Astrocyte of the cerebellum (primary cell): ENCODE measurements around the gene FAM50B.
A peak's percentile ranks its signal among the peaks of the same experiment; 100 is the strongest.

Experiments
- DNase-seq: peaks from one replicate; pipeline ENCODE4 v3.0.0-alpha.2; 2011; ENCODE audit warnings: low read depth
- H3K4me3 ChIP-seq: 2 replicates; pipeline ENCODE4 v1.5.1; 2011; ENCODE audit warnings: mild to moderate bottlenecking, low read depth, low read length, moderate library complexity
- CTCF ChIP-seq: IDR thresholded peaks from 2 replicates; pipeline ENCODE4 v1.5.1; 2012; ENCODE audit warnings: low read length, low read depth, moderate library complexity, mild to moderate bottlenecking; ENCODE audit errors: missing control alignments
- in situ Hi-C: cut with HindIII; loops from 2 replicates; pipeline ENCODE4 v1.10.0; 2017; ENCODE audit warnings: low sequenced_read_pairs

Gene FAM50B

GRCh38 chr6:3805448-3806123, 43.6 kb upstream of the FAM50B start:
- no peak overlapping the region for H3K4me3 ChIP-seq
- in situ Hi-C loops, result no loop called here
- no peak for DNase-seq
- TF ChIP-seq CTCF, result no peak

- in situ Hi-C loops, result no loop called here
- no peak for TF ChIP-seq CTCF
- no peak overlapping the region for H3K4me3 ChIP-seq
- no peak for DNase-seq
Measured at GRCh38 chr6:3806169-3806922, 42.8 kb upstream of the FAM50B start.

GRCh38 chr6:3808199-3808598, 41.0 kb upstream of the FAM50B start:
- DNase-seq, result no peak
- in situ Hi-C loops, result no loop called here
- no peak for TF ChIP-seq CTCF
- H3K4me3 ChIP-seq, result no peak overlapping the region

- no peak overlapping the region for H3K4me3 ChIP-seq
- in situ Hi-C loops, result no loop called here
- TF ChIP-seq CTCF, result no peak
- DNase-seq, result peak; percentile 81
Measured at GRCh38 chr6:3808759-3809514, 40.2 kb upstream of the FAM50B start.

- in situ Hi-C loops, result no loop called here
- H3K4me3 ChIP-seq, result no peak overlapping the region
- TF ChIP-seq CTCF, result no peak
- DNase-seq, result no peak
Measured at GRCh38 chr6:3809515-3809891, 39.7 kb upstream of the FAM50B start.

- in situ Hi-C loops, result no loop called here
- H3K4me3 ChIP-seq, result no peak overlapping the region
- no peak for DNase-seq
- TF ChIP-seq CTCF, result no peak
Measured at GRCh38 chr6:3809982-3810381, 39.2 kb upstream of the FAM50B start.
